ENCODE results near the gene SH3BP5. TPM values are rescaled to one million over a fixed set of nuclear protein-coding genes. Genes with fewer than 3 reads are reported as not detected.

SH3BP5 gene
- total and polyA plus RNA-seq, 8 donors = 2.8 to 9.8 (median 6.2) TPM

DNA sequence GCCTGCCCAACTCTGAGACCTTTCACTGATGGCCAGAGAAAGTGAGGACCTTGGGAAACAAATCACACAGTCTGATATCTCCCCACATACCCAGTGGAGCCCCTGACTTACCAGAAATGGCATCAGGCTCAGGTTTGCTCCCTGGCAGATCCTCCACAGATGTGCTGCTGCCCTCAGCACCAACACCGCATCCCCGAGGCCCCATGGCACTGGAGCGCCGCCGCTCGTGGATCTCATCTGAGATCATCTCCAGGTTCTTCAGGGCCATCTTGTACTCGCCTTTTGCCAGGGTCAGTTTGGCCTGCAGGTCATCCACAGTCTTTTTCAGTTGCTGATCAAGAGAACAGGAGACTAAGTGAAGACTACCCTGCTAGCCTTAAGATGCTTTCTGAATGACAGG is 73.7 kb downstream of the SH3BP5 start:
- ATAC-seq (no peak), DNase-seq (no peak), FAIRE-seq (no peak)
- Histone ChIP-seq H3K36me3 (peaks cover 0 to 35% (median 12%) of the 10 kb centered on the region in 3 donors), H3K27ac (no peak overlapping the region), H3K27me3 (no peaks in the 10 kb centered on the region), H3K4me3 (no peak overlapping the region), H3K9me3 (no peaks in the 10 kb centered on the region), H3K4me1 (peaks cover 0 to 5% (median 0%) of the 10 kb centered on the region in 3 donors)
- intact Hi-C loops (cut with DNase I) = no loop called here
- TF ChIP-seq, protein P1, sequence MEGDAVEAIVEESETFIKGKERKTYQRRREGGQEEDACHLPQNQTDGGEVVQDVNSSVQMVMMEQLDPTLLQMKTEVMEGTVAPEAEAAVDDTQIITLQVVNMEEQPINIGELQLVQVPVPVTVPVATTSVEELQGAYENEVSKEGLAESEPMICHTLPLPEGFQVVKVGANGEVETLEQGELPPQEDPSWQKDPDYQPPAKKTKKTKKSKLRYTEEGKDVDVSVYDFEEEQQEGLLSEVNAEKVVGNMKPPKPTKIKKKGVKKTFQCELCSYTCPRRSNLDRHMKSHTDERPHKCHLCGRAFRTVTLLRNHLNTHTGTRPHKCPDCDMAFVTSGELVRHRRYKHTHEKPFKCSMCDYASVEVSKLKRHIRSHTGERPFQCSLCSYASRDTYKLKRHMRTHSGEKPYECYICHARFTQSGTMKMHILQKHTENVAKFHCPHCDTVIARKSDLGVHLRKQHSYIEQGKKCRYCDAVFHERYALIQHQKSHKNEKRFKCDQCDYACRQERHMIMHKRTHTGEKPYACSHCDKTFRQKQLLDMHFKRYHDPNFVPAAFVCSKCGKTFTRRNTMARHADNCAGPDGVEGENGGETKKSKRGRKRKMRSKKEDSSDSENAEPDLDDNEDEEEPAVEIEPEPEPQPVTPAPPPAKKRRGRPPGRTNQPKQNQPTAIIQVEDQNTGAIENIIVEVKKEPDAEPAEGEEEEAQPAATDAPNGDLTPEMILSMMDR (IDR thresholded peaks at IDR 0.05) = no peak
- 97 to 98% methylated on average over 7 of the region's 7 CpGs for WGBS, 2 donors

DNA sequence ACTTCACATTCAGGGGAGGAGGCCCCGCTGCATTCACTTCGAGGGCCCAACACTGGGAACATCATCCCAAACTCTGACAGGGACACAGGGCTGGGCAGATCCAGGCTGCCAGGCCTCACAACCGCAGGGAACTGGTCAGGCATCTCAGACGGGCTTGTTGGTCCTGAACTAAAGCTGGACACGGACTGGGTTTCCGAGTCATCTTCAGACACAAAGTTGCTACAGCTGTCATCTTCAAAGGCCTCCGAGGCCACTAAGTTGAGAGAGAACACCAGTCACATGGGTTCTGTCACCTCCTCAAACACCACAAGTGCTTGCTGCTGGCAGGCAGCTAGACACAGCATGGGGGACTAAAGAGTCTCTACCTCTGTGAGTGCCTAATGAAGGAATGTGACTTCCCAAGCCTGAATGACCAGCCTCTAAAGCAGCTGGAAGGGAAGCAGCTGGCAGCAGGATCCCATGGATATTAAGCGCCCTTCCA is 75.5 kb downstream of the SH3BP5 start:
- H3K27ac ChIP-seq = no peak overlapping the region
- FAIRE-seq (no peak), ATAC-seq (peak in 1 of 4 donors; percentile 11), DNase-seq (no peak)
- intact Hi-C loops (cut with DNase I) = no loop called here
- no peaks in the 10 kb centered on the region for H3K9me3 ChIP-seq
- H3K36me3 ChIP-seq = peaks cover 0 to 45% (median 12%) of the 10 kb centered on the region in 3 donors
- 89 to 92% methylated on average over 8 of the region's 8 CpGs for WGBS, 2 donors
- H3K27me3 ChIP-seq = no peaks in the 10 kb centered on the region
- no peaks in the 10 kb centered on the region for H3K4me1 ChIP-seq
- TF ChIP-seq, protein P1 (IDR thresholded peaks at IDR 0.05) = no peak
- H3K4me3 ChIP-seq = no peak overlapping the region

DNA sequence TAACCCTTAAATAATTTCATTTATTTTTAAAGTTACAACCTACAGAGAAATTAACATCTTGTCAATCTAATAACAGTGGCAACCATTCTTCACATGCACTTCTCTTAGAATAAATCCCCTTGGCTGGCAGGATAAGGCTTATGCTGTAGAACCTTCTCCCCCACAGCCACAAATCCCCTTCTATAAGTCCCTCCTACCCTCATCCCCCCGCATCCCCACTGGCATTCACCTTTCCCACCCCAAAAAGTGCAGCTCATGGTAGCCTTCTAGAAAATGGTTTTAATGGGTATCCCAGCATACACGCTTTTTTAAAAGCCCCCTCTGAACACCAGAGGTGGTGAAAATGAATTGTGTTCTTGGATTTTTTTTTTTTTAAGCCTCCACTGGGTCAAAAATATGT is 77.2 kb downstream of the SH3BP5 start:
- Histone ChIP-seq H3K4me3 (no peak overlapping the region), H3K4me1 (no peaks in the 10 kb centered on the region), H3K27me3 (no peaks in the 10 kb centered on the region), H3K36me3 (peaks cover 0 to 61% (median 24%) of the 10 kb centered on the region in 3 donors), H3K27ac (no peak overlapping the region), H3K9me3 (no peaks in the 10 kb centered on the region)
- intact Hi-C loops (cut with DNase I) = no loop called here
- ATAC-seq (no peak), DNase-seq (no peak), FAIRE-seq (no peak)
- 93 to 98% methylated on average over 2 of the region's 2 CpGs for WGBS, 2 donors
- TF ChIP-seq, protein P1 (IDR thresholded peaks at IDR 0.05) = no peak

DNA sequence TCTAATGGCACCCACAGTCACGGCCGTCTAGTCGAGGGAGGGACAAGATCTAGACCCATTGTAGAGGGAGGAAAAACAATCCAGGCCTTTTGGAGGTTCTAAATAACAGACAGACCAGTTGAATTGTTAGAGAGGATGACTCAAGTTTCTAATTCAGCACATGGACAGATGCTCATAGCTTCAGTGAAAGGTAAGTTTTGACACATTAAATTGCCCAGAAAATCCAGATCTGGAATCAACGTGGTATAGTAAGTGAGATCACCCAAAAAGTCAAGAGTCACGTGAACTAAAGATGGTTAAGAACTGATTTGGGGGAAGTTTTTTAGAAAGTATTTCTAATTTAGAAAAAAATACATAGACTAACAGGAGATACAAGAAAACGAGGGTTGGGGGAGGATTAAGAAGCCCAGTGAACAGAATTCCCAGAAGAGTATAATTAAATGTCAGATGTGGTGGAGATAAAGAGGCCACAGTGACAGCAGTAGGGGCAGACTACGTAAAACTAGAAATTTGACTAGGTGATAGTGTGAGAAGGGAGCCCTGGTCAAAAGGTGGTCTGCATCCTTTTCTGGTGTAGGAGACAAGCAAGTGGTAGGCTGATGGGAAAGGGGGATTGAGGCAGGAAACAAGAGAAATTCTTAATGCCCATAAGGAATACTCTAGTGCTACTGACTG is 79.2 kb downstream of the SH3BP5 start:
- 82 to 89% methylated on average over 7 of the region's 7 CpGs for WGBS, 2 donors
- Histone ChIP-seq H3K27me3 (no peaks in the 10 kb centered on the region), H3K36me3 (peaks cover 2 to 74% (median 24%) of the 10 kb centered on the region in 3 donors), H3K4me1 (no peaks in the 10 kb centered on the region), H3K27ac (no peak overlapping the region), H3K9me3 (no peaks in the 10 kb centered on the region), H3K4me3 (no peak overlapping the region)
- TF ChIP-seq, protein P1 (IDR thresholded peaks at IDR 0.05) = no peak
- ATAC-seq = no peak
- intact Hi-C loops (cut with DNase I) = no loop called here
- no peak for FAIRE-seq
- no peak for DNase-seq

DNA sequence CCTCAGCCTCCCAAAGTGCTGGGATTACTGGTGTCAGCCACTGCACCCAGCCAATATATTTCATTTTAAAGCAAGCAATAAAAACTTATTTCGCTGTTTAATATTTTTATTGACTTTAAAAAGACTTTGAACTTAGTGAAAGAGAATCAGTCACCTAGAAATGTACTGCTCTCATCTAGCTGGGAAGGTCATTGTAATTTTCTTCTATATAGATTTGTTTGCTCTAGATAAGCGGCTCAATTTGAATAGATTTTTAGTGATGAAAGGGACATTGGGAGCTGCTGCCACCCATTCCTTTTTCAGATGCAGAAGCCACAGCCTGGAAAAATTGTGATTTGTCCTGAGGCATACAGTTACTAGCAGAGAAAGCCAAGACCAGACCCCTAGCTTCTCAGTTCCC is 86.2 kb downstream of the SH3BP5 start:
- H3K36me3 ChIP-seq = peaks cover 4 to 70% (median 24%) of the 10 kb centered on the region in 3 donors

More for the DNA sequence above, 86.2 kb downstream of the SH3BP5 start:
- H3K9me3 ChIP-seq = no peaks in the 10 kb centered on the region
- no peaks in the 10 kb centered on the region for H3K27me3 ChIP-seq
- intact Hi-C loops (cut with DNase I) = no loop called here
- H3K4me3 ChIP-seq = no peak overlapping the region
- no peak for DNase-seq
- TF ChIP-seq, protein P1 (IDR thresholded peaks at IDR 0.05) = no peak
- 69 to 79% methylated on average over 2 of the region's 2 CpGs for WGBS, 2 donors
- no peak for FAIRE-seq
- H3K27ac ChIP-seq = no peak overlapping the region
- no peak for ATAC-seq
- H3K4me1 ChIP-seq = no peaks in the 10 kb centered on the region

Measured in pancreas (tissue), 10 donors.